Fibroblast of lung (primary cell): ENCODE measurements around the gene ARL17A.
"Not testable (repeated sequence)": the region's sequence is repeated elsewhere in the genome, so short reads cannot be mapped to it uniquely, and the experiment has no call there.

Experiments used
- CTCF ChIP-seq, 2 donors: IDR thresholded peaks in 1 of 2; conservative IDR thresholded peaks in 1 of 2; 1 replicate in 1 of 2; 2 replicates in 1 of 2; pipeline ENCODE4 v1.5.1; 2011 to 2012; ENCODE audit warnings: low read length in 2 of 2, control low read depth in 1 of 2, inconsistent platforms in 1 of 2, low read depth in 1 of 2, mild to moderate bottlenecking in 1 of 2
- EZH2 ChIP-seq: IDR thresholded peaks from 2 replicates; pipeline ENCODE4 v1.5.1; 2012; ENCODE audit warnings: low read length, control low read depth, mild to moderate bottlenecking; ENCODE audit errors: missing control alignments

- not testable (repeated sequence) for TF ChIP-seq CTCF (conservative IDR thresholded peaks at IDR 0.05 in 1 of 2, IDR thresholded peaks at IDR 0.05 in 1 of 2; ENCODE audit: low read depth in 1 of 2, low read length in 2 of 2); EZH2
Measured at GRCh38 chr17:46611304-46611703, 31.8 kb upstream of the ARL17A start.
